H1 (cell line): ENCODE data around the gene NPTXR. TPM values are rescaled to one million over a fixed set of nuclear protein-coding genes. Genes with fewer than 3 reads are reported as not detected.

Experiments
- CTCF ChIA-PET: fragments of 300-600 bp; sonication (Branson Sonifier 250); formaldehyde crosslinking; loops from one replicate; lab custom pipeline; 2021; ENCODE audit not compliant: partially characterized antibody; lab: Charles Lee
- POLR2A ChIA-PET: fragments of 300-600 bp; sonication (Branson Sonifier 250); formaldehyde crosslinking; loops from one replicate; lab custom pipeline; 2021; ENCODE audit warnings: inconsistent platforms; ENCODE audit not compliant: partially characterized antibody; lab: Charles Lee
- DNase-seq, 2 experiments: peaks; one replicate each; pipeline versions ENCODE4 v3.0.0 to v3.0.0-alpha.2; 2010 to 2022; ENCODE audit warnings: low spot score in 2 of 2, low read depth in 1 of 2, mixed read lengths in 1 of 2
- FAIRE-seq: peaks from 2 replicates; lab custom pipeline; 2011; peaks lifted over from hg19 to GRCh38; lab: Jason Lieb, UNC
- H2AFZ ChIP-seq: 2 replicates; pipeline ENCODE4 v1.8.1; 2012; ENCODE audit warnings: low read length, inconsistent platforms
- H2AK5ac ChIP-seq: 2 replicates; pipeline ENCODE4 v1.6.1; 2013; ENCODE audit warnings: low read depth, low read length
- H2BK120ac ChIP-seq: replicated peaks from 2 replicates; pipeline ENCODE3; 2013; ENCODE audit warnings: low read depth, low read length, inconsistent platforms
- H2BK12ac ChIP-seq: 2 replicates; pipeline ENCODE4 v1.6.1; 2013; ENCODE audit warnings: low read depth, low read length
- H2BK15ac ChIP-seq: 2 replicates; pipeline ENCODE4 v1.6.1; 2013; ENCODE audit warnings: low read length
- H2BK20ac ChIP-seq: 2 replicates; pipeline ENCODE4 v1.6.1; 2013; ENCODE audit warnings: low read length
- H2BK5ac ChIP-seq: 2 replicates; pipeline ENCODE4 v1.6.1; 2013; ENCODE audit warnings: low read depth, low read length
- H3K14ac ChIP-seq: 2 replicates; pipeline ENCODE4 v1.6.1; 2013; ENCODE audit warnings: inconsistent platforms; ENCODE audit not compliant: insufficient read length
- H3K18ac ChIP-seq: 2 replicates; pipeline ENCODE4 v1.6.1; 2013; ENCODE audit warnings: low read length; ENCODE audit errors: extremely low read depth
- H3K23ac ChIP-seq: 2 replicates; pipeline ENCODE4 v1.6.1; 2013; ENCODE audit warnings: inconsistent platforms; ENCODE audit not compliant: insufficient read length
- H3K23me2 ChIP-seq: 2 replicates; pipeline ENCODE4 v1.6.1; 2013; ENCODE audit warnings: low read depth, low read length
- H3K27ac ChIP-seq: 2 replicates; pipeline ENCODE4 v1.6.1; 2011; ENCODE audit warnings: low read depth, low read length, inconsistent platforms
- H3K27me3 ChIP-seq, 4 experiments: replicated peaks in 1 of 4; 1 replicate in 1 of 4; 2 replicates in 3 of 4; pipeline versions ENCODE4 v1.6.1 to v1.8.1; 2011 to 2013; ENCODE audit warnings: low read length in 3 of 4, mild to moderate bottlenecking in 3 of 4, inconsistent platforms in 2 of 4, mixed read lengths in 2 of 4, moderate library complexity in 1 of 4; ENCODE audit not compliant: control insufficient read depth in 3 of 4, insufficient read depth in 3 of 4; ENCODE audit errors: extremely low read depth in 1 of 4
- H3K36me3 ChIP-seq, 4 experiments: 2 replicates each; pipeline versions ENCODE4 v1.6.1 to v1.8.1; 2011 to 2013; ENCODE audit warnings: mild to moderate bottlenecking in 4 of 4, low read length in 3 of 4, moderate library complexity in 2 of 4, control low read depth in 1 of 4, inconsistent platforms in 1 of 4; ENCODE audit not compliant: insufficient read depth in 4 of 4, control insufficient read depth in 2 of 4
- H3K4ac ChIP-seq: replicated peaks from 2 replicates; pipeline ENCODE3; 2013; ENCODE audit warnings: low read length, low read depth, mixed read lengths, inconsistent platforms; ENCODE audit not compliant: insufficient read length
- H3K4me1 ChIP-seq, 4 experiments: replicated peaks in 1 of 4; 1 replicate in 1 of 4; 2 replicates in 3 of 4; pipeline versions ENCODE4 v1.6.1 to v1.8.1; 2011 to 2013; ENCODE audit warnings: low read length in 3 of 4, inconsistent platforms in 2 of 4, mixed read lengths in 1 of 4; ENCODE audit not compliant: insufficient read depth in 4 of 4, control insufficient read depth in 3 of 4
- H3K4me2 ChIP-seq, 2 experiments: 2 replicates each; pipeline versions ENCODE4 v1.6.1 to v1.8.1; 2011 to 2013; ENCODE audit warnings: low read depth in 2 of 2, low read length in 2 of 2, control low read depth in 1 of 2, inconsistent platforms in 1 of 2, mild to moderate bottlenecking in 1 of 2; ENCODE audit not compliant: insufficient read depth in 1 of 2
- H3K4me3 ChIP-seq, 4 experiments: fragments of 200-600, 300-600 bp in 1 of 4; sonication (generic), shearing (Covaris generic), sonication (Bioruptor Twin) in 1 of 4; 2 replicates each; pipeline versions ENCODE4 v1.5.1 to v1.8.1; 2011 to 2016; ENCODE audit warnings: low read length in 4 of 4, low read depth in 3 of 4, control low read depth in 2 of 4, inconsistent platforms in 2 of 4, mild to moderate bottlenecking in 2 of 4, mixed read lengths in 1 of 4, moderate library complexity in 1 of 4; ENCODE audit not compliant: insufficient read depth in 2 of 4; ENCODE audit errors: extremely low read depth in 1 of 4
- H3K56ac ChIP-seq: replicated peaks from 2 replicates; pipeline ENCODE3; 2013; ENCODE audit warnings: low read depth, mild to moderate bottlenecking, mixed read lengths, low read length, inconsistent platforms; ENCODE audit not compliant: insufficient read length
- H3K79me1 ChIP-seq: 2 replicates; pipeline ENCODE4 v1.6.1; 2013; ENCODE audit warnings: low read depth, low read length, control low read depth
- H3K79me2 ChIP-seq, 2 experiments: 2 replicates each; pipeline versions ENCODE4 v1.6.1 to v1.8.1; 2012 to 2013; ENCODE audit warnings: low read length in 2 of 2, mild to moderate bottlenecking in 2 of 2, inconsistent platforms in 1 of 2; ENCODE audit not compliant: insufficient read depth in 2 of 2, control insufficient read depth in 1 of 2
- H3K9ac ChIP-seq, 4 experiments: replicated peaks in 1 of 4; 1 replicate in 1 of 4; 2 replicates in 3 of 4; pipeline versions ENCODE4 v1.6.1 to v1.8.1; 2011 to 2013; ENCODE audit warnings: low read depth in 3 of 4, low read length in 3 of 4, control low read depth in 2 of 4, mild to moderate bottlenecking in 2 of 4, moderate library complexity in 2 of 4, inconsistent platforms in 1 of 4; ENCODE audit errors: extremely low read depth in 1 of 4
- H3K9me3 ChIP-seq, 2 experiments: 2 replicates each; pipeline versions ENCODE4 v1.6.1 to v1.8.1; 2012 to 2013; ENCODE audit warnings: mild to moderate bottlenecking in 2 of 2, moderate library complexity in 2 of 2, control low read depth in 1 of 2, inconsistent platforms in 1 of 2, low read depth in 1 of 2, low read length in 1 of 2, mixed read lengths in 1 of 2; ENCODE audit not compliant: insufficient read depth in 2 of 2
- H4K20me1 ChIP-seq, 2 experiments: replicated peaks in 1 of 2; 2 replicates each; pipeline versions ENCODE3 to v1.8.1; 2011 to 2013; ENCODE audit warnings: inconsistent platforms in 2 of 2, low read length in 2 of 2, mild to moderate bottlenecking in 1 of 2; ENCODE audit not compliant: insufficient read depth in 2 of 2, control insufficient read depth in 1 of 2
- H4K5ac ChIP-seq: 2 replicates; pipeline ENCODE4 v1.6.1; 2013; ENCODE audit warnings: low read length, low read depth, mixed read lengths, inconsistent platforms; ENCODE audit not compliant: insufficient read length
- H4K8ac ChIP-seq: 2 replicates; pipeline ENCODE4 v1.8.0; 2013; ENCODE audit warnings: mild to moderate bottlenecking, moderate library complexity, low read length, inconsistent platforms; ENCODE audit not compliant: insufficient read depth; ENCODE audit errors: extremely low read depth
- H4K91ac ChIP-seq: replicated peaks from 2 replicates; pipeline ENCODE3; 2013; ENCODE audit warnings: low read length, mixed read lengths, inconsistent platforms; ENCODE audit not compliant: insufficient read length
- SIRT6 ChIP-seq: IDR thresholded peaks from one replicate; pipeline ENCODE4 v1.7.1; 2012; ENCODE audit warnings: low read length, inconsistent platforms
- TBP ChIP-seq: IDR thresholded peaks from 2 replicates; pipeline ENCODE4 v1.6.1; 2011; ENCODE audit warnings: low read depth, low read length, improper control_type of control experiment
- TEAD4 ChIP-seq: IDR thresholded peaks from 2 replicates; pipeline ENCODE4 v1.6.1; 2012; ENCODE audit warnings: low read depth, low read length, inconsistent platforms, mixed read lengths
- YY1 ChIP-seq: IDR thresholded peaks from 2 replicates; pipeline ENCODE4 v1.6.1; 2011; ENCODE audit warnings: low read depth, mild to moderate bottlenecking, low read length
- WGBS, 2 experiments: shearing (Covaris generic) in 1 of 2; methylation state at CpG; one replicate each; pipeline versions ENCODE4 v1.1.6 to v1.1.7; 2013 to 2015; ENCODE audit warnings: low lambda C conversion rate in 2 of 2, mixed read lengths in 2 of 2, inconsistent platforms in 1 of 2, low coverage in 1 of 2, missing lambda C conversion rate in 1 of 2; ENCODE audit not compliant: insufficient replicate concordance in 2 of 2, insufficient coverage in 1 of 2, insufficient read length in 1 of 2; ENCODE audit errors: extremely low coverage in 1 of 2, missing lambda C conversion rate in 1 of 2; 5-methylcytosine and 5-hydroxymethylcytosine counted together
- polyA plus RNA-seq, 7 experiments: library from polyadenylated mRNA; depleted of rRNA in 3 of 7; stranded (reverse) in 5 of 7; unstranded in 2 of 7; fragments of >200 nt in 5 of 7; fragments of 200-250 nt in 2 of 7; gene quantifications; 1 replicate in 5 of 7; 2 replicates in 1 of 7; 4 replicates in 1 of 7; pipeline versions ENCODE4 v1.2.1 to v1.2.3, GENCODE V29; 2011 to 2013; ENCODE audit warnings: missing spikeins in 2 of 7, mixed read lengths in 2 of 7
- total RNA-seq: library from RNA; stranded (reverse); fragmentation: NEBNext Ultra II Directional; extraction: Animal tissue kit (Norgen Biotek cat#: 25700); gene quantifications from 2 replicates; pipeline ENCODE4 v1.2.1, GENCODE V29; 2021
- TF ChIP-seq, protein P1 (sequence below): IDR thresholded peaks from 2 replicates; pipeline ENCODE4 v1.6.1; 2012; ENCODE audit warnings: inconsistent platforms

Gene NPTXR
- total and polyA plus RNA-seq, 2 of the 8 experiments (the other 6 are each of a cell fraction or from before 2014, with no cell fraction given): 3.7 to 6.4 TPM

DNA sequence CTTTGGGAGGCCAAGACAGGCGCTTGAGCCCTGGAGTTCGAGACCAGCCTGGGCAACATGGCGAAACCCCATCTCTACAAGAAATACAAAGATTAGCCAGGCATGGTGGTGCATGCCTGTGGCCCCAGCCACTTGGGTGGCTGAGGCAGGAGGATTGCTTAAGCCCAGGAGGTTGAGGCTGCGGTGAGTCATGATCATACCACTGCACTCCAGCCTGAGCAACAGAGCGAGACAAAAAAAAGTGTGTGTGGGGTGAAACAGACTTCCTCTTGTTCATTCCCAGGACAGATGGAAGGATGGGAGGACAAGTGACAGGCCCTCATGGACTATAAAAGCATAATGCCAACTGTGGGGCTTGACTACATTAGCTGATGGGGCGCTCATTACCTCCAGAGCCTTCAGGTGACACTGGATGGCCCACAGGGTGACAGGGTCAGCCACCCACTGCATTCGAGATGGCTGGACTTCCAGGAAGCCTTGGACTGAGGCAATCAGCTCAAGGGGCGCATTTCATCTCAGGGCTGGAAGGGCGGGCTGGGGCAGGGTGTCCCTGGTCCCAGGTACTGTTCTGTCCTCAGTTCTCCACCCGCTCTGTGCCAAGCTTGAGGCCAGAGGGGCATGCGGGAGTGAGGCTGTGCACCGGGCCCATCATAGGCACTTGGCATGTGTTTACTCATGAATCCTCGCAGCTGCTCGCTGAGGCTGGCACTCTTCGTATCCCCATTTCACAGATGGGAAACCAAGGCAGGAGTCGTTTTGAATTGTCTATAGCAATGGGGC is 12.5 kb downstream of the NPTXR start:
- TF ChIP-seq SIRT6: no peak
- TF ChIP-seq TEAD4: no peak
- TF ChIP-seq YY1: no peak
- TF ChIP-seq, protein P1, sequence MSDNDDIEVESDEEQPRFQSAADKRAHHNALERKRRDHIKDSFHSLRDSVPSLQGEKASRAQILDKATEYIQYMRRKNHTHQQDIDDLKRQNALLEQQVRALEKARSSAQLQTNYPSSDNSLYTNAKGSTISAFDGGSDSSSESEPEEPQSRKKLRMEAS: no peak
- no peak for TF ChIP-seq TBP
- H3K23me2 ChIP-seq: peaks cover 1% of the 10 kb centered on the region; the same call in 1 of the 2 replicates
- H2BK12ac ChIP-seq: no peak overlapping the region
- H3K4me3 ChIP-seq: no peak overlapping the region
- no peak overlapping the region for H3K9ac ChIP-seq
- no peaks in the 10 kb centered on the region for H3K79me1 ChIP-seq
- H2AK5ac ChIP-seq: no peak overlapping the region
- H3K79me2 ChIP-seq: no peaks in the 10 kb centered on the region
- WGBS, 2 experiments: 93% methylated on average over 16 of the region's 16 CpGs; no CpG with 5 or more reads in 1 of the 2 experiments
- H3K4me1 ChIP-seq: peaks cover 0 to 11% (median 5%) of the 10 kb centered on the region in 4 experiments; a peak in 5 of 7 replicates
- H3K27ac ChIP-seq: no peak overlapping the region
- H4K8ac ChIP-seq: no peak overlapping the region; the same call in 1 of the 2 replicates
- H2AFZ ChIP-seq: no peak overlapping the region
- H4K20me1 ChIP-seq: peaks cover 0 to 3% of the 10 kb centered on the region in 2 experiments
- no peak overlapping the region for H4K5ac ChIP-seq
- no peak overlapping the region for H3K56ac ChIP-seq
- DNase-seq (no peak), FAIRE-seq (no peak)
- no peaks in the 10 kb centered on the region for H3K36me3 ChIP-seq
- CTCF ChIA-PET: interaction anchor here (0.7 kb wide), 1 partner anchor 62 kb away, joined by 3 read pairs; no protein-coding TSS in a partner anchor
- H3K9me3 ChIP-seq: no peaks in the 10 kb centered on the region
- no peaks in the 10 kb centered on the region for H3K27me3 ChIP-seq
- H3K4ac ChIP-seq: no peak overlapping the region
- H3K4me2 ChIP-seq: no peak overlapping the region
- no peak overlapping the region for H3K23ac ChIP-seq
- H4K91ac ChIP-seq: no peak overlapping the region
- H2BK120ac ChIP-seq: no peak overlapping the region
- H3K14ac ChIP-seq: no peak overlapping the region
- POLR2A ChIA-PET: no interaction called here
- no peak overlapping the region for H2BK20ac ChIP-seq
- no peak overlapping the region for H2BK15ac ChIP-seq
- no peak overlapping the region for H3K18ac ChIP-seq
- no peak overlapping the region; the same call in 1 of the 2 replicates for H2BK5ac ChIP-seq
